Activated CD4-positive, alpha-beta T cell treated with anti-CD3 and anti-CD28 coated beads, Interleukin-2, amount 10 ng/mL, durations not matched to agents 7 days and 5 days (primary cell): Measurements from ENCODE around the gene PJVK. TPM values are rescaled to one million over a fixed set of nuclear protein-coding genes. Genes with fewer than 3 reads are reported as not detected.

Experiments
- CTCF ChIA-PET: fragments of 350-600 bp; sonication (Branson Sonifier 250); formaldehyde crosslinking; loops from one replicate; lab custom pipeline; 2021; ENCODE audit warnings: antibody characterized with exemption; lab: Charles Lee
- POLR2A ChIA-PET: fragments of 350-600 bp; sonication (Branson Sonifier 250); formaldehyde crosslinking; loops from one replicate; lab custom pipeline; 2021; ENCODE audit warnings: antibody characterized with exemption; lab: Charles Lee
- DNase-seq: peaks from one replicate; pipeline ENCODE4 v3.0.0-alpha.2; 2020
- H3K27ac Mint-ChIP-seq: one replicate; pipeline ENCODE4 v1.8.0; 2021; ENCODE audit warnings: mild to moderate bottlenecking, moderate library complexity, mixed read lengths
- H3K27me3 Mint-ChIP-seq: one replicate; pipeline ENCODE4 v1.8.0; 2021; ENCODE audit warnings: mixed read lengths
- H3K36me3 Mint-ChIP-seq: one replicate; pipeline ENCODE4 v1.8.0; 2021; ENCODE audit warnings: low read depth, mixed read lengths
- H3K4me1 Mint-ChIP-seq: one replicate; pipeline ENCODE4 v1.8.0; 2021; ENCODE audit warnings: mixed read lengths
- H3K4me3 Mint-ChIP-seq: one replicate; pipeline ENCODE4 v1.8.0; 2021; ENCODE audit warnings: mild to moderate bottlenecking, moderate library complexity, mixed read lengths
- H3K9me3 Mint-ChIP-seq: one replicate; pipeline ENCODE4 v1.8.0; 2021; ENCODE audit warnings: mixed read lengths
- total RNA-seq, 2 experiments: library from RNA; stranded (reverse); gene quantifications; one replicate each; pipeline ENCODE4 v1.2.3, GENCODE V29; 2021

The PJVK gene
- total RNA-seq, 2 experiments from 2014 or later, result 1.5 to 2.2 TPM

DNA sequence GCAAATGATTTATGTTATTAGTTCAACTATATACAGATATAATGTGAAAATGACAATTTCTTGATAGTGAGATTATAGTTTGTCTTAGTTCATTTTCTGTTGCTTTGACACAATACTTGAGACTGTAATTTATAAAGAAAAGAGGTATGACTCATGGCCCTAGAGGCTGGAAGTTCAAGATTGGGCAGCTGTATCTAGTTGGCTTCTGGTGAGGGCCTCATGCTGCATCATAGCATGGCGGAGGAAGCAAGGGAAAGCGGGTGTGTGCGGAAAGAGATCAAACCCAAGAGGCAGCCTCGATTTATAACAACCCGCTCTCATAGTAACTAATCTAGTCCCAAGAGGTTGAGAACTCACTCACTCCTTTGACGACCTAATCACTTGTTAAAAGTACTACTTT, 40.4 kb downstream of the PJVK start:
- ChIA-PET CTCF (interaction anchor here (1.5 to 1.6 kb wide), 2 partner anchors 9 to 15 kb away, joined by 3 to 4 read pairs; no protein-coding TSS in a partner anchor), POLR2A (no interaction called here)
- no peak for DNase-seq
- Mint-ChIP-seq H3K27ac (no peak overlapping the region), H3K27me3 (no peaks in the 10 kb centered on the region), H3K4me1 (peaks cover 17% of the 10 kb centered on the region), H3K9me3 (no peaks in the 10 kb centered on the region), H3K4me3 (no peak overlapping the region), H3K36me3 (peaks cover 70% of the 10 kb centered on the region)

DNA sequence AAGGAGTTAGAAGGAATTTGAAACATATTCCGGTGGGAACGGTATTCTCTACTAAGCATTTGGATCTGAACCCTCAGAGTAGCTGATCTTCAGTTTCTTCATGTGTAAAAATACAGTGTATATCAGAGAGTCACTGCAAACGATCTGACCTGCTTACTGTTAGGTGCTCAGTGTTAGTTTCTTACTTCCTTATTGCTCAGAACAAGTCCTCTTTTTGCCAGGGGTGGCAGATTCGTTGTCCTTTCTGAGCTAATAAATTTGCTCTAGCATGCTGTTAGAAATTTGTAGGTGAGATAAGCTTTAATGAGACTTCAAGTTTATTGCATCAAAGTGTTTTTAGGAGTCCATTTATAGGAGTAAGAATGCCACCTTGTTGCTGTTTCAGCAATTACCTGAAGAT, 44.9 kb downstream of the PJVK start:
- POLR2A ChIA-PET, result no interaction called here

GRCh38 chr2:178498137-178498536, 47.0 kb downstream of the PJVK start:
- H3K27ac Mint-ChIP-seq, result no peak overlapping the region
- ChIA-PET POLR2A (no interaction called here), CTCF (no interaction called here)
- DNase-seq, result no peak
- no peak overlapping the region for H3K4me3 Mint-ChIP-seq
- peaks cover 9% of the 10 kb centered on the region for H3K4me1 Mint-ChIP-seq
- peaks cover 63% of the 10 kb centered on the region for H3K36me3 Mint-ChIP-seq
- no peaks in the 10 kb centered on the region for H3K27me3 Mint-ChIP-seq
- H3K9me3 Mint-ChIP-seq, result no peaks in the 10 kb centered on the region

More for the DNA sequence above, 44.9 kb downstream of the PJVK start:
- Mint-ChIP-seq H3K9me3 (no peaks in the 10 kb centered on the region), H3K27ac (no peak overlapping the region), H3K36me3 (peaks cover 59% of the 10 kb centered on the region), H3K4me1 (peaks cover 13% of the 10 kb centered on the region), H3K4me3 (no peak overlapping the region), H3K27me3 (no peaks in the 10 kb centered on the region)
- DNase-seq, result no peak
- CTCF ChIA-PET, result interaction anchor here (1.5 to 2.3 kb wide), 3 partner anchors 14 to 82 kb away, joined by 3 to 17 read pairs (median 3); partner anchors contain the start of gene PLEKHA3

DNA sequence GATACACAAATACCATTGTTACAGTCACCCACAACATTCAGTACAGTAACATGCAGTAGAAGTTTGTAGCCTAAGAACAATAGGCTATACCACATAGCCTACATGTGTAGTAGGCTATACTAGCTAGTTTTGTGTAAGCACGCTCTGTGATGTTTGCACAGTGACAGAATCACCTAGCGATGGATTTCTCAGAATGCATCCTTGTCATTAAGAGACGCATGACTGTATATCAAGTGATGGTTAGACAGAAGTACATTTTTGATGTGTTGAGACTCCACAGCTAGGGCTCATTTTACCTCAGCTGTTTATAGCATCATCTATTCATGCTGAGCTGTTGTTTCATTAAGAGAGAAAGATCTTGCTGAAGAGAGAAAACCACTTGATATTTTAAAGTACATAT, 48.5 kb downstream of the PJVK start:
- POLR2A ChIA-PET, result no interaction called here
- Mint-ChIP-seq H3K27me3 (no peaks in the 10 kb centered on the region), H3K4me3 (no peak overlapping the region), H3K27ac (no peak overlapping the region), H3K36me3 (peaks cover 54% of the 10 kb centered on the region), H3K9me3 (no peaks in the 10 kb centered on the region), H3K4me1 (peaks cover 9% of the 10 kb centered on the region)
- CTCF ChIA-PET, result interaction anchor here (1.3 kb wide), 1 partner anchor 18 kb away, joined by 4 read pairs; no protein-coding TSS in a partner anchor
- DNase-seq, result no peak

- ChIA-PET CTCF (no interaction called here), POLR2A (no interaction called here)
- no peak for DNase-seq
- Mint-ChIP-seq H3K4me3 (no peak overlapping the region), H3K36me3 (peaks cover 44% of the 10 kb centered on the region), H3K27ac (no peak overlapping the region), H3K9me3 (no peaks in the 10 kb centered on the region), H3K4me1 (peaks cover 10% of the 10 kb centered on the region), H3K27me3 (no peaks in the 10 kb centered on the region)
These were observed 51.6 kb downstream of the PJVK start for GRCh38 chr2:178502751-178503150.

GRCh38 chr2:178506101-178506500, 54.9 kb downstream of the PJVK start:
- Mint-ChIP-seq H3K36me3 (peaks cover 35% of the 10 kb centered on the region), H3K4me3 (no peak overlapping the region), H3K9me3 (no peaks in the 10 kb centered on the region), H3K27me3 (no peaks in the 10 kb centered on the region), H3K4me1 (peaks cover 17% of the 10 kb centered on the region), H3K27ac (no peak overlapping the region)
- DNase-seq, result no peak
- CTCF ChIA-PET, result interaction anchor here (1.4 to 1.6 kb wide), 2 partner anchors 14 to 91 kb away, joined by 3 read pairs; no protein-coding TSS in a partner anchor
- POLR2A ChIA-PET, result no interaction called here

GRCh38 chr2:178506524-178506923, 55.3 kb downstream of the PJVK start:
- H3K27ac Mint-ChIP-seq, result no peak overlapping the region
- H3K36me3 Mint-ChIP-seq, result peaks cover 35% of the 10 kb centered on the region
- peaks cover 17% of the 10 kb centered on the region for H3K4me1 Mint-ChIP-seq
- POLR2A ChIA-PET, result no interaction called here
- no peak for DNase-seq
- no peaks in the 10 kb centered on the region for H3K27me3 Mint-ChIP-seq
- H3K4me3 Mint-ChIP-seq, result no peak overlapping the region
- CTCF ChIA-PET, result interaction anchor here (1.4 to 1.6 kb wide), 2 partner anchors 15 to 92 kb away, joined by 3 read pairs; no protein-coding TSS in a partner anchor
- H3K9me3 Mint-ChIP-seq, result no peaks in the 10 kb centered on the region

DNA sequence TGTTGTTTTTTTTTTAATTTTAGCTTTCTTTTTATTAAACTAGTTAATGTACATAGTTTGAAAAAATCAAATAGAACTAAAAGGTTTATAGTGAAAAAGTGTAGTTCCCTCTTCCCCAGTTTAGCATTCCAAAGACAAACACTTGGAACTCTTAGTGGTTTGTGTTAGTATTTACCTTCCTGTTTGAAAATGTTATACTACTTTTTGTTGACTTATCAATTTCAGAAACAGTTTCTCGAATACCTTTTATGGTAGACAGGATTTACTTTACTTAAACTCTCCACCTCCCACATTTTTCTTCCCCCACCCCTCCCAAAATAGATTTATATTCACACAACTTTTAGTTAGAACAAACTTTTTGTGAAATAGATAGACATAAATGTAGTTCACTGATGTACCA, 55.8 kb downstream of the PJVK start:
- Mint-ChIP-seq H3K36me3 (peaks cover 35% of the 10 kb centered on the region), H3K9me3 (no peaks in the 10 kb centered on the region), H3K4me3 (no peak overlapping the region), H3K4me1 (peaks cover 17% of the 10 kb centered on the region), H3K27me3 (no peaks in the 10 kb centered on the region), H3K27ac (no peak overlapping the region)
- CTCF ChIA-PET, result interaction anchor here (1.4 to 1.6 kb wide), 2 partner anchors 15 to 92 kb away, joined by 3 read pairs; no protein-coding TSS in a partner anchor
- DNase-seq, result no peak
- POLR2A ChIA-PET, result no interaction called here

- Mint-ChIP-seq H3K36me3 (peaks cover 31% of the 10 kb centered on the region), H3K27me3 (no peaks in the 10 kb centered on the region), H3K4me3 (no peak overlapping the region), H3K9me3 (no peaks in the 10 kb centered on the region), H3K27ac (no peak overlapping the region), H3K4me1 (peaks cover 20% of the 10 kb centered on the region)
- POLR2A ChIA-PET, result no interaction called here
- DNase-seq, result no peak
- CTCF ChIA-PET, result interaction anchor here (0.7 to 1.1 kb wide), 3 partner anchors 22 to 34 kb away, joined by 3 to 4 read pairs (median 3); partner anchors contain the start of gene PLEKHA3
These were observed 57.5 kb downstream of the PJVK start for GRCh38 chr2:178508646-178509045.

DNA sequence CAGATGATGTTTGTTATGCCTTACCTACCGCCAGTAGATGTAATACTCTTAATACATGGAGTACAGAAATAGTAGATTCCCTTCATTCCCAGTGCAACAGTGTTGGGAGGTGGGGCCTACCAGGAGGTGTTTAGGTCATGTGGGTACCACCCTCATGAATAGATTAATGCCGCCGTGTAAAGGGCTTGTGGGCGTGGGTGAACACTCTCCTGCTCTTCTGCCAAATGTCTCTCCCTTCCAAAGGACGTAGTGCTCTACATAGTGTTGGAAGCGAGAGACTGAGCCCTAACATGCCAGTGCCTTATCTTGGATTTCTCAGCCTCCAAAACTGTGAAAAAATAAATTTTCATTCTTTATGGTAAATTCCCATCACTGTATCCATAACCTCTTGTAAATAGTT, 59.2 kb downstream of the PJVK start:
- H3K27ac Mint-ChIP-seq, result no peak overlapping the region
- peaks cover 39% of the 10 kb centered on the region for H3K36me3 Mint-ChIP-seq
- no peaks in the 10 kb centered on the region for H3K9me3 Mint-ChIP-seq
- peaks cover 36% of the 10 kb centered on the region for H3K4me1 Mint-ChIP-seq
- no peaks in the 10 kb centered on the region for H3K27me3 Mint-ChIP-seq
- ChIA-PET POLR2A (no interaction called here), CTCF (no interaction called here)
- no peak for DNase-seq
- H3K4me3 Mint-ChIP-seq, result no peak overlapping the region

Other genes with a start within 250 kb of the PJVK start
- gene PRKRA, start 203 bp upstream of the PJVK start, total RNA-seq, result 10 to 100 TPM; 37.4 to 38.2 TPM
- 1 to 10 TPM; 1.4 to 2.1 TPM for gene FKBP7, start 27.2 kb downstream of the PJVK start, total RNA-seq
- 10 to 100 TPM; 21.4 to 24.7 TPM for gene PLEKHA3, start 29.1 kb downstream of the PJVK start, total RNA-seq